ENCODE results near the gene KIAA0408.

- TF ChIP-seq CTCF (IDR thresholded peaks at IDR 0.05) (no peak), POLR2A (IDR thresholded peaks at IDR 0.05) (no peak)
These were observed 23.5 kb downstream of the KIAA0408 start for GRCh38 chr6:127435626-127436220.
